ENCODE results near the gene GRAMD4. TPM values are rescaled to one million over a fixed set of nuclear protein-coding genes. Genes with fewer than 3 reads are reported as not detected.

Gene GRAMD4
- total and polyA plus RNA-seq, 10 of the 15 experiments (the other 5 are each of a cell fraction or from before 2014, with no cell fraction given) = 0.21 to 45.5 (median 10.6) TPM

DNA sequence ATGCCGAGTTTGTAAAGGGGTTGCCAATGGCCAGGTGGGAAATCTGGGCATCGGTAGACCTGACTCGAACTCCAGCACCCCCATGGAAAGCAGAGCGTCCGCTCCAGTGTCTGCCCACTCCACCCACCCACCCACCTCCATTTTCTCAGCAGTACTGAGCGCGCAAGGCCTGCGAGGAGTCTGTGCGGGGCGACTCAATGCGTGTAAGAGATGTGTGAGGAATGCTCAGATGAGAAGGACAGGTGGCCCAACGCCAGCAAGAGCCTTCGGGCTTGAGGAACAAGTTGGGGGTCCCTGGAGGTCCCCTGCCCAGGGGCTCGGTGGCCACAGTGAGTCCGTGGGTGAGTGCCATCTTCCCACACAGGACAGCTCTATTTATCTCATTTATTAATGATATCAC is 67.3 kb downstream of the GRAMD4 start:
- Histone ChIP-seq H3K9me3 (replicated peaks; ENCODE audit: control insufficient read depth, insufficient read depth, low read length) (no peaks in the 10 kb centered on the region), H3K4me2 (ENCODE audit: control insufficient read depth, insufficient read depth) (no peak overlapping the region), H3K27ac (ENCODE audit: control insufficient read depth, insufficient read depth) (no peak overlapping the region), H3K9ac (ENCODE audit: control insufficient read depth, insufficient read depth, low read length) (no peak overlapping the region), H2AFZ (ENCODE audit: control insufficient read depth, low read depth, low read length) (no peak overlapping the region), H4K20me1 (ENCODE audit: control insufficient read depth, insufficient read depth) (no peaks in the 10 kb centered on the region), H3K36me3 (ENCODE audit: control insufficient read depth in 2 of 2, insufficient read depth in 2 of 2, low read length in 1 of 2) (peaks cover 8 to 28% of the 10 kb centered on the region in 2 experiments; a peak in 3 of 4 replicates), H3K27me3 (replicated peaks in 1 of 2; ENCODE audit: control insufficient read depth in 2 of 2, insufficient read depth in 2 of 2, low read length in 1 of 2) (no peaks in the 10 kb centered on the region), H3K4me3 (no peak overlapping the region), H3K79me2 (ENCODE audit: control insufficient read depth, insufficient read depth, low read length) (no peaks in the 10 kb centered on the region), H3K4me1 (ENCODE audit: control insufficient read depth, insufficient read depth, low read length) (peaks cover 26% of the 10 kb centered on the region)
- POLR2A ChIA-PET = no interaction called here
- ATAC-seq (no peak), DNase-seq (ENCODE audit: low read depth, low spot score) (no peak), FAIRE-seq (no peak)
- BruUV-seq (replicated peaks) = no TSS peak
- TF ChIP-seq RCOR1 (conservative IDR thresholded peaks at IDR 0.05; ENCODE audit: low read depth, low read length) (no peak), JUND (IDR thresholded peaks at IDR 0.05; ENCODE audit: low read depth, low read length) (no peak), MTA2 (IDR thresholded peaks at IDR 0.05; ENCODE audit: low read depth) (no peak)
- TF ChIP-seq, protein P1, sequence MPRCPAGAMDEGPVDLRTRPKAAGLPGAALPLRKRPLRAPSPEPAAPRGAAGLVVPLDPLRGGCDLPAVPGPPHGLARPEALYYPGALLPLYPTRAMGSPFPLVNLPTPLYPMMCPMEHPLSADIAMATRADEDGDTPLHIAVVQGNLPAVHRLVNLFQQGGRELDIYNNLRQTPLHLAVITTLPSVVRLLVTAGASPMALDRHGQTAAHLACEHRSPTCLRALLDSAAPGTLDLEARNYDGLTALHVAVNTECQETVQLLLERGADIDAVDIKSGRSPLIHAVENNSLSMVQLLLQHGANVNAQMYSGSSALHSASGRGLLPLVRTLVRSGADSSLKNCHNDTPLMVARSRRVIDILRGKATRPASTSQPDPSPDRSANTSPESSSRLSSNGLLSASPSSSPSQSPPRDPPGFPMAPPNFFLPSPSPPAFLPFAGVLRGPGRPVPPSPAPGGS (IDR thresholded peaks at IDR 0.05; ENCODE audit: borderline replicate concordance, insufficient read depth, low read depth, low read length, poor library complexity, severe bottlenecking) = peak; percentile 80
- TF ChIP-seq, protein P2, sequence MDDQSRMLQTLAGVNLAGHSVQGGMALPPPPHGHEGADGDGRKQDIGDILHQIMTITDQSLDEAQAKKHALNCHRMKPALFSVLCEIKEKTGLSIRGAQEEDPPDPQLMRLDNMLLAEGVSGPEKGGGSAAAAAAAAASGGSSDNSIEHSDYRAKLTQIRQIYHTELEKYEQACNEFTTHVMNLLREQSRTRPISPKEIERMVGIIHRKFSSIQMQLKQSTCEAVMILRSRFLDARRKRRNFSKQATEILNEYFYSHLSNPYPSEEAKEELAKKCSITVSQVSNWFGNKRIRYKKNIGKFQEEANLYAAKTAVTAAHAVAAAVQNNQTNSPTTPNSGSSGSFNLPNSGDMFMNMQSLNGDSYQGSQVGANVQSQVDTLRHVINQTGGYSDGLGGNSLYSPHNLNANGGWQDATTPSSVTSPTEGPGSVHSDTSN (IDR thresholded peaks at IDR 0.05; ENCODE audit: insufficient replicate concordance, low read depth, low read length) = peak; percentile 47
- TF ChIP-seq, protein P3, sequence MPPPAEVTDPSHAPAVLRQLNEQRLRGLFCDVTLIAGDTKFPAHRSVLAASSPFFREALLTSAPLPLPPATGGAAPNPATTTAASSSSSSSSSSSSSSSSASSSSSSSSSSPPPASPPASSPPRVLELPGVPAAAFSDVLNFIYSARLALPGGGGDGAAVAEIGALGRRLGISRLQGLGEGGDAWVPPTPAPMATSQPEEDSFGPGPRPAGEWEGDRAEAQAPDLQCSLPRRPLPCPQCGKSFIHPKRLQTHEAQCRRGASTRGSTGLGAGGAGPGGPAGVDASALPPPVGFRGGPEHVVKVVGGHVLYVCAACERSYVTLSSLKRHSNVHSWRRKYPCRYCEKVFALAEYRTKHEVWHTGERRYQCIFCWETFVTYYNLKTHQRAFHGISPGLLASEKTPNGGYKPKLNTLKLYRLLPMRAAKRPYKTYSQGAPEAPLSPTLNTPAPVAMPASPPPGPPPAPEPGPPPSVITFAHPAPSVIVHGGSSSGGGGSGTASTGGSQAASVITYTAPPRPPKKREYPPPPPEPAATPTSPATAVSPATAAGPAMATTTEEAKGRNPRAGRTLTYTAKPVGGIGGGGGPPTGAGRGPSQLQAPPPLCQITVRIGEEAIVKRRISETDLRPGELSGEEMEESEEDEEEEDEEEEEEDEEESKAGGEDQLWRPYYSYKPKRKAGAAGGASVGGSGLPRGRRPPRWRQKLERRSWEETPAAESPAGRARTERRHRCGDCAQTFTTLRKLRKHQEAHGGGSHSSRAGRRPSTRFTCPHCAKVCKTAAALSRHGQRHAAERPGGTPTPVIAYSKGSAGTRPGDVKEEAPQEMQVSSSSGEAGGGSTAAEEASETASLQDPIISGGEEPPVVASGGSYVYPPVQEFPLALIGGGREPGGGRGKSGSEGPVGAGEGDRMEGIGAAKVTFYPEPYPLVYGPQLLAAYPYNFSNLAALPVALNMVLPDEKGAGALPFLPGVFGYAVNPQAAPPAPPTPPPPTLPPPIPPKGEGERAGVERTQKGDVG (CRISPR knock-in tag; IDR thresholded peaks at IDR 0.05) = no peak
- SMC1A ChIA-PET (ENCODE audit: uncharacterized antibody, unreplicated experiment) = no interaction called here
- in situ Hi-C loops (cut with MboI) = no loop called here
- CTCF ChIA-PET = no interaction called here
- WGBS (ENCODE audit: insufficient coverage, insufficient replicate concordance, low lambda C conversion rate, missing lambda C conversion rate) = 99% methylated on average over 15 of the region's 15 CpGs
- intact Hi-C loops (cut with micrococcal nuclease; ENCODE audit: unreplicated experiment) = no loop called here
- RAD21 ChIA-PET (ENCODE audit: unreplicated experiment) = no interaction called here
